NT2/D1 (cell line): ENCODE data around the gene TJP1.

ENCODE experiments used
- YY1 ChIP-seq: IDR thresholded peaks from 2 replicates; pipeline ENCODE4 v1.6.1; 2011; ENCODE audit not compliant: insufficient read length, insufficient read depth
- ZNF274 ChIP-seq: IDR thresholded peaks from 2 replicates; pipeline ENCODE4 v1.6.1; 2011; ENCODE audit warnings: mild to moderate bottlenecking, low read depth, low read length

- TF ChIP-seq YY1: no peak
- TF ChIP-seq ZNF274: no peak
Measured at GRCh38 chr15:29795610-29796009, 26.7 kb downstream of the TJP1 start.
